GM21786 (cell line): ENCODE data around the gene PDE10A.

Experiments
- ATAC-seq: cut with Tn5 transposase; IDR thresholded peaks from one replicate; pipeline ENCODE4 v1.9.1; 2021; ENCODE audit not compliant: unreplicated experiment

PDE10A gene

GRCh38 chr6:165426892-165427291, 236.1 kb downstream of the PDE10A start:
- ATAC-seq = no peak

GRCh38 chr6:165422192-165422591, 240.8 kb downstream of the PDE10A start:
- no peak for ATAC-seq

DNA sequence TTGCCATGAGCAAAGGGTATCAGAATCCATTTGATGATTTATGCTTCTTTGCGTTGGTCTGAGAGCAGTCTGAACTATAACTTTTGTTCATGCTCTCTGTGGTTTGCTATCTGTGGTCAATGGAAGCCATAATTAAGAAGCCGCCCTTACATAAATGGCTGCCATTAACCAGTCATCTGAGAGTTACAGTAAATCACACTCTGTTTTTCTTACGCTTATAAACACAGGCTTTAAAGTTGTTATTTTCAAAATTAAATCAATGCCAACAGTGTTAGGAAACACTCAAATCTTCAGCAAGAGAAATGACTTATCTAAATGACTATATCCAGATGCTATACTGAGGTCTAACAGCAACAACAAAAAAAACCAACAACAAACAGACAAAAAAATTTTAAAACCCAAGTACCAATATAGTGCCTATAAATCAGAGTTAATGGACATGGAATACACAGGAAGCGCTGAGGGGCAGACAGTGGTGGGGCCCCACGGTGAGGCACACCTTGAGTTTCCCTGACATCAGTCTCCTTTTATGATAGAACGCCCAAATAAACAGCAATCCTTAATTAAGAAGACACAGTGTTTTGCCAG, 245.7 kb downstream of the PDE10A start:
- ATAC-seq = no peak

DNA sequence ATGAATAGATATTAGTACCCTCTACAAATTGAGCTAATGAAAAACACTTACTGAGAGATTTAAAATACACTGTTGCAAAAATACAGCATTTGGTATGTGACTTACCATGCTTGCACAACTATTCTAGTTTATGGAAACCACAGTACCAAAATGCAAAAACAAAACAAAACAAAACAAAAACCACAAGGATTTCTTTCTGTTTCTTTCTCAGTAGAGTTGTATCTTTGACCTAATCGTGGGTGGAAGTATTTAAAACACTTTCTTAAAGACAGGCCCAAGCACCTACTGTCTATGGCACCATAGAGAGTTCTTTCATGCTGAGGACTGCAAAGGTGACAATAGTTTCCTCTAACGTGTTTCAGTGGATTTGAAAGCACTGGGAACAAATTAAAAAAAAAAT, 258.3 kb downstream of the PDE10A start:
- ATAC-seq = no peak

GRCh38 chr6:165404296-165404695, 258.7 kb downstream of the PDE10A start:
- no peak for ATAC-seq

- no peak for ATAC-seq
Observed at GRCh38 chr6:165403006-165403595, 259.9 kb downstream of the PDE10A start.

GRCh38 chr6:165401092-165401491, 261.9 kb downstream of the PDE10A start:
- no peak for ATAC-seq

DNA sequence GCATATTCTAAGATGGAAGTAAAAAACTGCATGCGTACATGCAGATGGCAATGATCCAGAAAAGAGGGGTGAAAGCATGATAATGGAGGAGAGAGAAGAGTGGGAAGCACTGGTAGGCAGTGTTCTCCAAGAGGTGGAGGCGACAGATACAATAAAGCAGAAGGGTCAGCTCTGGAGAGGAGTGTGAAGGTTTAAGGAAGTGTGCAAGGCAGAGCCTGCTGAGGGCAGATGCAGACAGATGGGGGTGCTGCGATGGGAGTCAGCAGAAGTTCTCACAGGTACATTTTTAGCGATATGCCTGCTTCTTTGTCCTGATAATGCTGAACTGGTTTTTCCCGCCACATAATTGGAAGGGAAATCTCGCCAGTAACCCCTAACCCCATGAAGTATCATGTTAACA, 272.6 kb downstream of the PDE10A start:
- no peak for ATAC-seq

DNA sequence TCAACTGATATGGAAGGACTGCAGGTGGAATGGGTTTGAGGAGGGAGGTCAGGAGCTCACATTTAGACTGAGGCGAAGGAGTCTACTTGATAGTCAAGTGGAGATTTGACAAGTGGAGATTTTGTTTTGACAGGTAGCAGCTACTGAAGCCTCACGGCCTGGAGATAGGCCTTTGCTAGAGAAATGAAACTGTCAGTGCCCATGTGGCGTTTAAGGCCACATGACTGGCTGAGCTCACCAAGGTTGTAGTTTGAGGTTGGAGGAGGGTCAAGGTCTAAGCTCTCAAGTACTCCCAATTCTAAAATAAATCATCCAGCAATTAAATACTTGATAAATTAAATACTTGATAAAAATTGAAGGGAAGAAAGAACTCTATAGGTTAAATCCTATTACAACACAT, 273.5 kb downstream of the PDE10A start:
- no peak for ATAC-seq

GRCh38 chr6:165383323-165383722, 279.7 kb downstream of the PDE10A start:
- ATAC-seq = no peak

- no peak for ATAC-seq
Observed at GRCh38 chr6:165376100-165376499, 286.9 kb downstream of the PDE10A start.

DNA sequence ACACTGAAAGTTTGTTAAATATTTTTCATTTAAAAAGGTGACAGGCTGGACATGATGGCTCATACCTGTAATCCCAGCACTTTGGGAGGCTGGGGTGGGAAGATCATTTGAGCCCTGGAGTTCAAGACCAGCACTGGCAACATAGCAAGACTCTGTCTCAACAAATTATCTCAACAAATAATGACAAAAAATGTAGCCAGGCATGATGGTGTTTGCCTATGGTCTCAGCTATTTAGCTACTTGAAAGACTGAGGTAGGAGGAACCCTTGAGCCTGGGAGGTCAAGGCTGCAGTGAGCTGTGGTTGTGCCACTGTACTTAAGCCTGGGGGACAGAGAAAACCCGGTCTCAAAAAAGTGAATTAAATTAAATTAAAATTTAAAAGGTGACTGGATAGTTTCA, 297.7 kb downstream of the PDE10A start:
- ATAC-seq = no peak

DNA sequence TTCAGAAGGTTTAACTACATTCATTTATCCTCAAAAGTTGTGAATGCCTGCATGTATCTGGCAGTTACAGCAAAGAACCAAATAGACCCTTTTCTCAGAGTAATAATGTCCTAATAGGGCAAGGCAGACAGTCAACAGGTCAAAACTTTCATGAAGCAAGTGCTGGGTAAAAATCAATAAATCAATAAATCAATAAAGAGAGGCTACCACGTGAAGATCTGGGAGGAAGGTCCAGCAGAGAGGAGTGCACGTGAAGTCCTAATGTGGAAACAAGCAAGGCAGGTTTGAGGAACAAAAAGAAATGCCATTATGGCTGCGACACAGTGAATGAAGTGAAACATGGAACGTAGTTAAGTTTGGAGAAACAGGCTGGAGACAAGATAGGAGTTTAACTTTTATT, 317.3 kb downstream of the PDE10A start:
- ATAC-seq = no peak

DNA sequence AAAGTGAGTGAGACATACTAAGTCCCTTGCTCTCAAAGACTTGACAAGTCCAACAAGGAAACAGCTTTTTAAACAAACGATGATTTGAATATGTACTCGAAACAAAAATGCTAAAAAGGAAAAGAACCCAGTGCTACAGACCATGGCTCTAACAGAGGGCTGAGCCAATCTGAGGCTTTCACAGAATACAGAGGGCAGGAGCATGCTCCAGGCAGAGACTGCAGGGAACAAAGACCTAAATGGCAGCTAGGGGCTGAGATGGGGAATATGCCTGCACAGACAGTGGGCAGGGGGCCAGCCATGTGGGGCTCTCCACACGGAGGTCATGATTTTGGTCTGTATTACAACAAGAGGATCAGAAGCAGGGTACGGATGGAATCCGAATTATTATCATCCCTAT, 322.5 kb downstream of the PDE10A start:
- no peak for ATAC-seq

DNA sequence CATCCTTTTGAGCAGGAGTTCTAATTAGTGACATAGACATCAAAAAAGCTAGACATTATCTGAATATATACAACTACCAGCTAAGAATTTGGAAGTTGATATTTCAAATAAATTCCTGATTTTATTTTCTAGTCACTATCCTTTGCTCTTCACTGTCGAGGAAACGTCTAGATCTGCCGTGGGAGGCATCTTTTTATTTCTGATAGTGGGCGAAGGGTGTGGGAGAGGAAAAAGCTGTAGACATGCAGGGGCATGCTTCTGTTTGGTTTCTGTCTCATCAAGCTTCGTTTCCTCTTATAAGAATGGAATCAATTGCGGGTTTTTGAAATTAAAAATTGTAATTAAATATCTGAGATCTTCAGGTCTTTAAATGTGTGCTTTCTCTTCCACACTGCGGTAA, 337.4 kb downstream of the PDE10A start:
- ATAC-seq = no peak

GRCh38 chr6:165321555-165322145, 341.4 kb downstream of the PDE10A start:
- ATAC-seq = no peak

DNA sequence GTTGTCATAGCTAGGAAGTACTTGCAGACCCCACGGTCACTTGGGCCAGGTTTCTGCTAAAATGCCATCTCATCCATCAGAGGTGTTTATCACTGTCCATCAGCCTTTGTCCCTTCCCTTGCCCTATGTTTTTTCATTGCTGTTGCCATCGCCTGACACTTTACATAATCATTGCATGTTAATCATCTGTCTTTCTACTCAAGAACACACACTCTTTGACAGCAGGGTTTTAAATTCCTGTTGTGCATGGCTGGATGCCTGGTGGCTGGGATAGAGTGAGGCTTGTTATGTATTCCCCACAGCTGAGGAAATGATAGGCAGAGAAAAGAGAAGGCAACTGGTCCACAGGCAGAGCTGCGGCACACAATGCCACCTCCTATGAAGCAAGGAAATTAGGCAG, 341.9 kb downstream of the PDE10A start:
- ATAC-seq = no peak

DNA sequence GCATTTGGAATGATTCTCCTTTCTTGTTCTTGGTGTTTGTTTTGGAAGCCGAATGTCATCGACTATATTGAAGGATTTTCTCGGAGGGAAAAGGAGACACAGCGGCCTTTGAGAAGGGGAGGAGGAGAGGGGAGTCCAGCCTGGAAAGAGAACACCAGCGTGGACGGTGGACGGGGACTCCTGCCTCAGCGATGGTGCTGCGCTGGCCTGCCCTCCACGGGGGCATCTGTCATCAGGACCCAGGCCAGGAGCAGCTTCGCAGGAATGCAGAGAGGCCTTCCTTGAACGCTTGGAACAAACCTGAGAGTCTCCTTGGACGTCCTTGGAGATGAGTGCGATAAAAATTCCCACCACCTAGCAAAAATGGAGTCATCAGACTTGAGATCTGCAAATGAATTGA, 345.3 kb downstream of the PDE10A start:
- no peak for ATAC-seq

DNA sequence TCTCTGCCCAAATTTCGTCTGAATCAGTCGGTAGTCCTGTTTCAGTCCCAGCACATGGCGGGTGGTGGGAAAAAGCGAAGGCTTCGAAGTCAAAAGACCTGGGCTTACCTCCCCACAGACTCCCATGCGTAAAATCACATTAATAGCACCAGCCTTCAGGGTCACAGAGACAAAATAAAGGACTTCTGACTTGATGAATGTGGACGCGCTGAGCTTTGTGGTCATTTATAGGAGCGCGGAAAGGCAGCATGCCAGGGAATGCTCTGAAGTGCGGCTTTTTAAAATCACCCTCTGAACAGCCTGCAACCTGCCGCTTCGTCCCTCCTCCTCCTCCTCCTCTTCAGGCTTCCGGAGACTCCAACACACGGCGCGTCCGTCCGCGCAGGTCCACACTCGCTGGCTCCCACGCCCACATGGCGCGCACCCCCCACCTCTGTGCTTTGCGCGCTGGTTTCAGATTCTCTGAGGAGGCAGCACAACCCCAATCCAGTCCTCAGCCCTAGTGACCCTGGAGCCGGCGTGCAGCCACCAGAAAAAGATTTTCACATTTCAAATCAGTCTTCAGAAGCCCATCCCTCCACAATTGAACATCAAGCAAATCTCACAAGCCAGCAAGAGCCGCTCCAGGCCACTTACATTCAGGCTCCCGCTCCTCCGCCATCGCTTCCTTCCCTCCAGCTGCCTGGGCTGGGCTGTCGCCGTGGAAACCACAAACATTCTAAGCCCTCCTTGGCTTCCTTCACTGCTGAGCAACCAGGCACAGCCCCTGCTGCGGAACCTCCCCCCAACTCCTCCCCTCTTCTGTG, 353.9 kb downstream of the PDE10A start, which contains the start of gene C6orf118:
TSS of gene C6orf118 (minus strand) at position 680 of the 806 bp plus-strand sequence. CDS start at position 661, 19 bp downstream.
- ATAC-seq = no peak

DNA sequence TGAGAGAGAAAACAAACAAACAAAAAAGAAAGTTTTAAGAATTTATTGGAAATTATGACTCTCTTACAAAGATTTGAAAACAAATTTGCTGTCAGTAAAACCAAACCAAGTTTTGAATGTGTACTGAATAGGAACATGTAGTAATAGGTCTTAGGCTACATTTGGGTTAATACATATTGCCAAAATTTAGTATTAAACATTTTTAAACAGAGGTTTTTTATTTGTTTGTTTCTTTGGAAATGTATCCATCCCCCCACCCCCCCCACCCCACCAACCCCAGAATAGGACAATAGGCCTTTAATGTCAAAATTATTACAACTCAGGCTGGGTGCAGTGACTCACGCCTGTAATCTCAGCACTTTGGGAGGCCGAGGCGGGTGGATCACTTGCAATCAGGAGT, 356.1 kb downstream of the PDE10A start:
- no peak for ATAC-seq

DNA sequence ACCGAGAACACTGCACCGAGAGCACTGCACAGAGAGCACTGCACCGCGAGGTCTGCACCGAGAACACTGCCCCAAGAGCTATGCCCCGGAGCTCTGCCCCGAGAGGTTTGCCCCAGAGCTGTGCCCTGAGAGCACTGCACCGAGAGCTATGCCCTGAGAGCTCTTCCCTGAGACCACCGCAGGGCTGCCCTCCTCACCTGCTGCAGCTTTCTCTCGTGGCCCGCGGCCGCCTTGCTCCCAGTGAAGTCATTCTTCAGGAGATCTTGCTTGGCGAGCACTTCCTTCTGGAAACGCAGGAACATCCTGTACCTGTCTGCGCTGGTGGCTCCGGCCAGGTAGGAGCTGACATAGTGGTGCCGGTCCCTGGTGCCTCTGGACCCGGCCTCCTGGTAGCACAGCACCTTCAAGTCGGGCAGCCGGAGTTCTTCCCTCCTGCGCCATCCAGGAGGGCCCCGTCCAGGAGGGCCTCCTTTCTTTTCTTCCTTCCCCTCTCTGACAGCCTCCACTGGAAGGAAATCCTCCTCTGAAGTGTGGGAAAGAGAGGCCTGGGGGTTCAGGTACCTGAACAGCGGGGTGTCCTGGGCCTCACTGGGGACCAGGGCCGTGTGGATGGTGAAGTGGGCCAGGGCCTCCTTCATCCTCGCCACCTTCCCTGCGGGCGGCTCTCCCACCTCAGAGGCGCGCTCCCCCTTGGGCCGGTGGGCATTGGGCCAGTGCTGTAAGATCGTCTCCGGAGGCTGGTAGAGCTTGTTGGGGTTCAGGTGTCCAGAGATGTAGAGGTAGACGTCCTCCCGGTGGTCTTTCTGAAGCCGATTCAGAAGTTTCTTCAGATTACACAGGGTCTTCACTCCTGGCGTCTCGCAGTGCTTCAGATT, 361.4 kb downstream of the PDE10A start:
- no peak for ATAC-seq
